GM12874 (cell line): ENCODE data around the gene ANKEF1.

Experiments
- CTCF ChIP-seq: IDR thresholded peaks from 2 replicates; pipeline ENCODE4 v1.5.1; 2011; ENCODE audit warnings: low read depth, mild to moderate bottlenecking, control low read depth, low read length, moderate library complexity; ENCODE audit not compliant: insufficient read depth

The ANKEF1 gene

GRCh38 chr20:10077081-10077471 is 42.3 kb downstream of the ANKEF1 start:
- TF ChIP-seq CTCF: peak; percentile 61

DNA sequence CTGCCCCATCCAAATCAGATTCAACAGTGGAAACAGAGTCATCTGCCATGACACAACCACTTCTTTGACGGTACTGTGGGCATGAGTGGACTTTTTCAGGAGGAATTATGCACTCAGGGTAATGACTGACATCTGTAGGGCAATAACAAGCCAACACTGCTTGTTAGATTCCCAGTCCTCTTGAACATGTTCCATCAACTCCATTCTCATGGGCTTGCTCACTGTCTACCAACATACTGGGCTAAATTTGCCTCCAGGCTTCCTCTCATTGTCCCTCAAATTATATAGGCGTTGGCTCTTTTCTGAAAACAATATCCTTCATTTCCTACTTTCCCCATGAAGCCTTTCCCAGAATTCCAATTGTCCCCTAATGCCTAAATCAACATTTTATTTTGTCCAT is 43.1 kb downstream of the ANKEF1 start:
- TF ChIP-seq CTCF: no peak

DNA sequence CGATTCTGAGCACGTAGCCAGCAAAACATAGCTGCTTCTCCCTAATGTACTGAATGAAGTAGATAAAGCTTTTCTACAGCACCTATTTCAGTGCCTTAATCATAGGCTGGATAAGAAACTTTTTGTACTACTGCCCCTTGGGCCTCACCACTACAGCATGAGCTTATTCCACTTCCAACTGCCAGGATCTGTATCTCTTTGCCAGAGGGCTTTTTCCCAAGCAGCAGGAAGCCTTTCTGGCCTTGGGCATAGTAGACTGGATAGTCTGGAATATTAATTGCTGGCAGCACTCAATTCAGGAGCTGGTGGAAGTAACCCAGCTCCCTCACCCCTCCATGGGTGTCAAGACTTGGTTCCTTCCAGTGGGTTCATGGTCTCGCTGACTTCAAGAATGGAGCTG is 43.6 kb downstream of the ANKEF1 start:
- TF ChIP-seq CTCF: no peak

DNA sequence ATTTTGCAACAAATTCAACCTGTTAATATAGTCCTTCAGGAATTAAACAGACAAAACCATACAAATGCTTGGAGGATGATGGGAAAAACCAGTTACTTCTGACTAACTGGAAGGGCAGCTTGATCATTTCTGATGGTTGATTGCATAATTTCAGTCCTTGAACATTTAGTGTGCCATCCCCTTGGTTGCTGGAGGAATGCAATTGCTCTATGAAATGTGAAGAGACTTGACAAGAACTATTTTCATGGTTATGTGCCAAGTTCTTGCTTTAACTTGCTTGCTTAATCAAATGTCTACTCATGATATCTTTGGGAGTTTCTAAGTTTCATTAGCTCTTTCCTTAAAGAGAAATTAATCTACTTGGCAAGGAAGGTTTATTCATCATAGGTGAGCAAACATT is 45.2 kb downstream of the ANKEF1 start:
- TF ChIP-seq CTCF: no peak

DNA sequence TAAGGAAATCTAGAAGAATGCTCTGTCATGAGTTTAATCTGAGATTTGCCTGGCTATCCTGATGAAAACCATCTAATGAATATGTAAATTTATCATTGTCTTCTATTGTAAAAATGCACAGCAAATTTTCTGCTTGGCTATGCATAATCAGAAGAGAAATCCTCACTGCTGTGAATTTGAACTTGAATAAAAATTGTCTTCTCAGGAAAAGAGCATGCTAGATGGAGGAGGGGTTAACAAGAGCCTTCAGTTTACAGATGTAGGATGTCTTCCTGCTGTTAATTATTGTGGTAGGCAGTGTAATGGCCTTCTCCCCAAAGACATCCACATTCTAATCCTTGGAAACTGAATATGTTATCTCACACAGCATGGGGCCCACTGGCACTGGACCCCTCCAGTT is 45.8 kb downstream of the ANKEF1 start:
- no peak for TF ChIP-seq CTCF

DNA sequence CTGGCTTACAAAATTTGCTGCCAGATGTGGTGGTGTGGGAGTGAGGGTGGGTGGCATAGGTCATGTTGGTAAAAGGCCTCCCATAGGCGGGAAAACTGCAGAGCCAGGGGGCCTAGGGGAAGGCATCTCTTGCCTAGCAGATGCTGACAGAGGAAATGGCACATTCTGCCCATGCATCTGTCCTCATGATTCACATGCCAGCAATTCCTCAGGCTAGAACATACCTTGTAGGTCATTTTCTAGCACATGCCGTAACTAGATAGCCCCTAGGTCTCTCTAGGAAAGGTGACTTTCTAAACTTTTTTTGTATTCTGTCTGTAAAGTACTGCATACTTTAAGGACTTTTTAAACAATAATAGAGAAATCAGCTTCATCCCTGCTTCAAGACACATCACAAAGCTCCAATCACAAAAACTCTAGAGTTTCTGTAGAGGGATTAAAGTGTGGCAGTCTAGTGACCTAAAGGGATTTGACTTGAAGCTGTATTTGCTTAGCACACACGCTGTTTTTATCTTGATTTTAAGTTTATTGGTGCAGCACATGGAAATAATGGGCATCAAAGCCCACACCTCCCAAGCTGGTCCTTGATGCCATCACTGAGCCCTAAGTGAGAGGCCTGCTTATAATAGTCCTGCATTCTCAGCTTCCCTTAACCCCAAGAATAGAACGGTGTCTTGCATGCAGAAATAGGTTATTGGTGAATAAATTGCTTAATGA is 55.2 kb downstream of the ANKEF1 start:
- TF ChIP-seq CTCF: no peak

DNA sequence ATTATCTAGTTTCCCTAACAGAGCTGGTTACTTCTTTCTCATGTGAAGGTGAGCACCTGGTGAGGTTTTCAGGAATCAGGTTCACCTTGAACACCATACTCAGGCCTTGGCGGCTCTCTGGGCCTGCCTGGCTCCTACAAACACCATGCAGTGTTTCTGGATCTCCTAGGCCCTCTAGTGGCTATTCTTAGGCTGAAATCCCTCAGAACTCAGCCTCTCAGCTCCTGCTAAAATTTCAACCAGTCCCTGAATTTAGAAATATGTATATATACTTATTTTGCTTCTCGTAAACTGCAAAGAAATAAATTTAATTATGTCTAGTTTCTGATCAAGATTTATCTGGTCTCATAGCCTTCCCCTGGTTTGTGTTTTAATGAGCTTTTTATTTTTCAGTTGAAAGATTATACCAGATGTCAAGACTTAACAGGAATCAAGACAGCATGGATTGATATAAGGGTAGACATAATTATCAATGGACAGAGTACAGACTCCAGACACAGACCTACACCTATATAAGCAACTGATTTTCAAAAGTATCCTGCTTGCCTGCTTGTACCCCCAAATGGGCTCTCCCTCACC is 55.9 kb downstream of the ANKEF1 start:
- TF ChIP-seq CTCF: peak; percentile 57
